Stimulated activated CD4-positive, alpha-beta T cell treated with anti-CD3 and anti-CD28 coated beads, Interleukin-12 subunit alpha, Interleukin-12 subunit beta, amount 100 ng/mL, for 48 hours (primary cell): ENCODE results near the gene AXIN1.
"Not testable (repeated sequence)": the region's sequence is repeated elsewhere in the genome, so short reads cannot be mapped to it uniquely, and the experiment has no call there.

Source experiments
- DNase-seq, 3 donors: peaks; one replicate each; pipeline ENCODE4 v3.0.0-alpha.2; 2020; ENCODE audit warnings: low read depth in 2 of 3, low spot score in 1 of 3

The AXIN1 gene

GRCh38 chr16:270381-271255 lies 81.9 kb downstream of the AXIN1 start:
- DNase-seq: no peak

DNA sequence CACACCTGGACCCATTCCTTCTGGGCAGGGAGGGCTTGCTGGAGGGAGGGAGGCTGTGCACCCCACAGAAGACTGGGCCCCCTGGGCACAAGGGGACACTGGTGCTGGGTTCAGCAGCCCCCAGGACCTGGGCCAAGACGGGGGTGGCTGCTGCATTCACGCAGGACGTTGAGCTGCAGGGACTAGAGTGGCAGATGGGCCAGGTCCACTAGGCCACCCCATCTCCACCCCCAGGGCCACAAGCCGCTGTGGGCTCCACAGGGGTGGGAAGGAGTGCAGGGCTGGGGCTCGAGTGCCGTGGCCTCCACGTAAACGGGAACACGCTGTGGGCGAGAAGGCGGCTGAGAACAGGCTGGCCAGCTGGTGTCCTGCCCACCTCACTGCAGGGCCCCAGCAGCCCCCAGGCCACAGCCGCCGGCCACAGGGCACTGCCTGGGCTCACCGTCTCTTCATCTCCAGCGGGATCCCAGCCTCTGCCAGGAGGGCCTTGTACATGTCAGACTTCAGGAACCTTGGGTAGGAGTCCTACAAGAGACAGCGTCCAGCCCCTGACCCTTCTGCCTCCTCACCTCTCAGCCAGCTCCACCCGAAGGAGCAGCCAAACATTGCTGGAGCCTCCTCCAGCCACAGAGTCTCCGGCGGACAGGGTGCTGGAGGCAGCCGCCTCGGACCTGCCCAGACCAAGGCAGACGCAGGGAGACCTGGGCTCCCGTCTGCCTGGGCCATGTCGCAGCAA lies 83.3 kb downstream of the AXIN1 start:
- DNase-seq: no peak

- no peak for DNase-seq
These were observed 84.1 kb downstream of the AXIN1 start for GRCh38 chr16:268141-269053.

GRCh38 chr16:267562-267961 lies 85.0 kb downstream of the AXIN1 start:
- not testable (repeated sequence) for DNase-seq

GRCh38 chr16:266258-267164 lies 86.0 kb downstream of the AXIN1 start:
- no peak for DNase-seq

GRCh38 chr16:265711-266110 lies 86.8 kb downstream of the AXIN1 start:
- no peak for DNase-seq

DNA sequence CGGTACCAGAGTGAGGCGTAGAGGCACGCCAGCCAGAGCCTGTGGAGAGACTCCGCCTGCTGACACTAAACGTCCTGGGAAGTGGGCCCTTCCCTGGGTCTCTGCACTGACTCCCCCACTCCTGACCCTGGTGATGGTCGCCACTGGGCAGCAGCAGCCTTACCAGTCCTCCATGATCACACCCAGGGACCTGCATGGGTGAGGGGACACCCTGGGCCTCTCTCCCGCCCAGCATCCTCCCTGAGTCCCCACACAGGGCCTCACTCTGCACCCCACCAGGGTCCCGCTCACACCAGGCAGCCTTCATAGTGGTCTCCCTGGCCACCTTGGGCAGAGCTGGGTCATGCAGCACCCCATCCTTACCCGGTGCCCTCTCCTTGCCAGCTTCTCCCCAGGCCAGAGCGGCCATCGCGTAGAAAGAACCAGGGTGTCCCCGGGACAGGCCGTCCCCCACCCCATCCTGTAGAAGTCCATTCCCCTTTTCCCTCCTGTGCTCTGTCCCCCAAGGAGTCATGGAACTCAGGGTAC lies 87.5 kb downstream of the AXIN1 start:
- DNase-seq: no peak

DNA sequence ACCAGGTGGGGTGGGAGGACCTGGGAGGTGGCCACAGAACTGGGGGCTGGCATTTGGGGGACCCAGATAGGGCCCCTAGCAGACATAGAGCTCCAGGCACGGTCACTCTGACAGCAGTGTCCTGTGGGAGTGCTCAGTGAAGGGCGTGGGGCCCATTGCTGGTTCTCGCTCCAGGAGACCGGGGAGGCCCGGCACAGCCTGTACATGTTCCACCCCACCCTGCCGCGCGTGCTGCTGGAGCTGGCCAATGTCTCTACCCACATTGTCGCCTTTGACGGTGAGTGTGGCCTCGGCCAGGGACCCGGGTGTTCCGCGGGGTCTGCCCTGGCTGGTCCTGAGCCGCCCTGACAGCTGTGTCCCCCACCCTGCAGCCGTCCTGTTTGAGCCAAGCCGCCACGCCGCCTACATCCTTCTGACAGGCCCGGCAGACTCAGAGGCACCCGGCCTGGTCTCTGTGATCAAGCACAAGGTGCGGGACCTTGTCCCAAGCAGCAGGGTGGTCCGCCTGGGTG lies 88.0 kb downstream of the AXIN1 start:
- no peak for DNase-seq

DNA sequence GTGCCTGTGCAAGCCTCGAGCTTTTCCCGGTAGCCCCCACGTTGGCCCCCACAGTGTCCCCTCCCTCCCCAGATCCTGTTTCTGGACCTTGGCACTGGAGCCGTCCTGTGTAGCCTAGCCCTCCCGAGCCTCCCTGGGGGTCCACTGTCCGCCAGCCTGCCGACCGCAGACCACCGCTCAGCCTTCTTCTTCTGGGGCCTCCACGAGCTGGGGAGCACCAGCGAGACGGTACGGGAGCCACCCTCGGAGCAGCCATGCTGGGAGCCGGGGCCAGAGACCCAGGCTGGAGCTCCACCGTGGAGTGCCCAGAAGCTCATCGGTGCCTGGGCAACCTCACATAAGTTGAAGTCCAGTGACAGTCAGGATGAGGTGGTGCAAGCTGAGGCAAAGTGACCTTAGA lies 88.6 kb downstream of the AXIN1 start:
- no peak for DNase-seq

- no peak for DNase-seq
These were observed 89.2 kb downstream of the AXIN1 start for GRCh38 chr16:263182-263774.

DNA sequence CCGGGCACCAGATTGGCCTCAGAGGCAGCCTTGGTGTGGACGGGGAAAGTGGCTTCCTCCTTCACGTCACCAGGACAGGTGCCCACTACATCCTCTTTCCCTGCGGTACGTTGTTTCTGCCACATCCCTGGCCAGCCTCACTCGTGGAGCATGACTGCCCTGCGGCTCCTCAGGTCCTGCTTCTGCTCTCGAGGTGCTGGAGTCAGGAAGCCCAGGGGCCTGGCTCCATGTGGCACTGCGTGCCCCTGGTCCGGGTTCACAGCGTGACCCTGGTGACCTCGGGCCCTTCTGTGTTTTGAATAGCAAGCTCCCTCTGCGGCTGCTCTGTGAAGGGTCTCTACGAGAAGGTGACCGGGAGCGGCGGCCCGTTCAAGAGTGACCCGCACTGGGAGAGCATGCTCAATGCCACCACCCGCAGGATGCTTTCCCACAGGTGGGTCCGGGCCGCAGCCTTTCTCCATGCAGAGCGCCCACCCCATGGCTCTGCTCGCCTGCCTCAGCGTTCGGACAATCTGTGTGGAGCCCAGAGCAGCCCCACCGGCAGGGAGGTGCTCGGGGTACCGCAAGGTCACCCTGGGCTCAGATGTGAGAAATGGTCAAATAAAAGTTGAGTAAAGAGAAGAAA lies 90.3 kb downstream of the AXIN1 start:
- no peak for DNase-seq

GRCh38 chr16:261031-261691 lies 91.4 kb downstream of the AXIN1 start:
- DNase-seq: no peak

GRCh38 chr16:260326-260725 lies 92.2 kb downstream of the AXIN1 start:
- DNase-seq: no peak

DNA sequence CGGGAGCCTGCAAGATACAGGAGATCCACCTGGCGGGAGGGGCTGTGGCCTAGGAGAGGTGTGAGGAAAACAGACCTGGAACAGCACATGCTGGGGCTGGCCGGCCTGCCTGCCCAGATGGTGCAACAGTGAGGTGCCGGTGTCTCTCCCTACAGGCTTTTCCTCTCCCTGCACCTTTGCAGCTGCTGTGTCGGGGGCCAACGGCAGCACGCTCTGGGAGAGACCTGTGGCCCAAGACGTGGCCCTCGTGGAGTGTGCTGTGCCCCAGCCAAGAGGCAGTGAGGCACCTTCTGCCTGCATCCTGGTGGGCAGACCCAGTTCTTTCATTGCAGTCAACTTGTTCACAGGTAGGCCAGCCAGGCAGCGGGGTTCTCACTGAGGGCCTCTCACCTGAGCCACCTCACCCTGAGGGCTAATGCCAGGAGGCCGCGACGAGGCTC lies 92.7 kb downstream of the AXIN1 start:
- no peak for DNase-seq

DNA sequence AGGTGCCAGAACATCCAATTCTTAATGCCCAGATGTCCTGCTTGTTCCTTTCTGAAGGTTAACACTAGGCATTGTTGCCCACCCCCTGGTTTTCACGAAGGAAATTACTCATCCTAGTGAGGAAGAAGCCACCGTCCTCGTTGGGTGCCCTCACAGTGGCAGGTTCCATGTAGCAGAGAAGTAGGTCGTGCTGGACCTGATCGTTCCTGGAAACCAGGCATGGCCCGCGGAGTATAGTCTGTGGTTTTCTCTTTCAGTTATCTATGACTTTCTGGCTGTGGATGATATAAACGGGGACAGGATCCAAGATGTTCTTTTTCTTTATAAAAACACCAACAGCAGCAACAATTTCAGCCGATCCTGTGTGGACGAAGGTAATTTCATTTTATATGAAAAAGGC lies 93.3 kb downstream of the AXIN1 start:
- no peak for DNase-seq

DNA sequence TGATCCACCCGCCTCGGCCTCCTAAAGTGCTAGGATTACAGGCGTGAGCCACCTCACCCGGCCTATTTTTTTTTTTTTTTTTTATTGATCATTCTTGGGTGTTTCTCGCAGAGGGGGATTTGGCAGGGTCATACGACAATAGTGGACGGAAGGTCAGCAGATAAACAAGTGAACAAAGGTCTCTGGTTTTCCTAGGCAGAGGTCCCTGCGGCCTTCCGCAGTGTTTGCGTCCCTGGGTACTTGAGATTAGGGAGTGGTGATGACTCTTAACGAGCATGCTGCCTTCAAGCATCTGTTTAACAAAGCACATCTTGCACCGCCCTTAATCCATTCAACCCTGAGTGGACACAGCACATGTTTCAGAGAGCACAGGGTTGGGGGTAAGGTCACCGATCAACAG lies 94.4 kb downstream of the AXIN1 start:
- DNase-seq: not testable (repeated sequence)

- DNase-seq: no peak
These were observed 97.3 kb downstream of the AXIN1 start for GRCh38 chr16:255183-255582.

GRCh38 chr16:254461-254860 lies 98.1 kb downstream of the AXIN1 start:
- no peak for DNase-seq
